Neutrophil (primary cell): ENCODE data around the gene BDKRB1.

ENCODE experiments used
- H3K27ac ChIP-seq: fragments of 200-600 bp; sonication (generic); 2 replicates; pipeline ENCODE4 v1.5.1; 2016; ENCODE audit warnings: mild to moderate bottlenecking, moderate library complexity
- H3K27me3 ChIP-seq: fragments of 200-600 bp; sonication (generic); 2 replicates; pipeline ENCODE4 v1.6.0; 2016; ENCODE audit warnings: mild to moderate bottlenecking
- H3K36me3 ChIP-seq: fragments of 200-600 bp; sonication (generic); 2 replicates; pipeline ENCODE4 v1.5.1; 2017
- H3K4me1 ChIP-seq, 2 experiments: fragments of 200-600 bp in 1 of 2; sonication (generic) in 1 of 2; 1 replicate in 1 of 2; 2 replicates in 1 of 2; pipeline versions ENCODE4 v1.5.1 to v1.6.1; 2013 to 2016; ENCODE audit warnings: low read depth in 1 of 2, low read length in 1 of 2, mild to moderate bottlenecking in 1 of 2, moderate library complexity in 1 of 2; ENCODE audit not compliant: control insufficient read depth in 1 of 2, insufficient read depth in 1 of 2
- H3K4me3 ChIP-seq, 2 experiments: fragments of 200-600 bp in 1 of 2; sonication (generic) in 1 of 2; 1 replicate in 1 of 2; 2 replicates in 1 of 2; pipeline ENCODE4 v1.5.1; 2013 to 2016; ENCODE audit warnings: low read depth in 1 of 2, low read length in 1 of 2, mild to moderate bottlenecking in 1 of 2, moderate library complexity in 1 of 2
- H3K9me3 ChIP-seq: fragments of 200-600 bp; sonication (generic); 2 replicates; pipeline ENCODE4 v1.5.1; 2016
- CTCF ChIP-seq: fragments of 200-600 bp; sonication (generic); IDR thresholded peaks from 2 replicates; pipeline ENCODE4 v1.5.1; 2016; ENCODE audit warnings: antibody characterized with exemption

Gene BDKRB1

GRCh38 chr14:96225745-96226151 is 30.3 kb upstream of the BDKRB1 start:
- no peak for TF ChIP-seq CTCF
- Histone ChIP-seq H3K9me3 (no peaks in the 10 kb centered on the region), H3K4me3 (no peak overlapping the region), H3K36me3 (no peaks in the 10 kb centered on the region), H3K27me3 (peaks cover 16% of the 10 kb centered on the region), H3K4me1 (no peaks in the 10 kb centered on the region), H3K27ac (no peak overlapping the region)

GRCh38 chr14:96227428-96227827 is 28.6 kb upstream of the BDKRB1 start:
- no peak for TF ChIP-seq CTCF
- Histone ChIP-seq H3K36me3 (no peaks in the 10 kb centered on the region), H3K27ac (no peak overlapping the region)

GRCh38 chr14:96229315-96229714 is 26.7 kb upstream of the BDKRB1 start:
- no peak overlapping the region for H3K27ac ChIP-seq
- H3K36me3 ChIP-seq = no peaks in the 10 kb centered on the region
- H3K9me3 ChIP-seq = no peaks in the 10 kb centered on the region
- H3K4me3 ChIP-seq = no peak overlapping the region
- peaks cover 6% of the 10 kb centered on the region for H3K27me3 ChIP-seq
- no peak for TF ChIP-seq CTCF
- no peaks in the 10 kb centered on the region for H3K4me1 ChIP-seq

More at GRCh38 chr14:96227428-96227827, 28.6 kb upstream of the BDKRB1 start:
- H3K4me3 ChIP-seq = no peak overlapping the region
- no peaks in the 10 kb centered on the region for H3K9me3 ChIP-seq
- no peaks in the 10 kb centered on the region for H3K4me1 ChIP-seq
- H3K27me3 ChIP-seq = peaks cover 1% of the 10 kb centered on the region

DNA sequence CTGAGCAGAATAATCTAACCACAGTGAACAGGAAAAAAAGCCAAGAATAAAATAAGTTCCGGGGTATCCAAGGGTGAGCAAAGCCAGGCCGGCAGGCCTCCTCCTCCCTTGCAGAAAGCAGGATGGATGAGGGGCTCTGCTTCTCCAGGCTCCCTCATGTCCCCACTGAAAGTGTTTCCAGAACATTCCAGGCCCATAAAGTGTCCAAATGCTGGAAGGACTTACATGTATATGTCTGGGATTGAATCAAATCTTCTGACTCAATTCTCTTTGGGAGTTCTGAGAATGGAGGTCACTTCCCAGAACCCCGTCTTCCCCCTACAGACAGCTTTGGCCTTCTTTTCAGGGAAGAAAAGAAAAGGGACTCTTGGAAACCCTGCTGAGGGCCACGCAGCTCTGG is 25.0 kb upstream of the BDKRB1 start:
- H3K4me1 ChIP-seq = no peaks in the 10 kb centered on the region
- H3K36me3 ChIP-seq = no peaks in the 10 kb centered on the region
- TF ChIP-seq CTCF = no peak

DNA sequence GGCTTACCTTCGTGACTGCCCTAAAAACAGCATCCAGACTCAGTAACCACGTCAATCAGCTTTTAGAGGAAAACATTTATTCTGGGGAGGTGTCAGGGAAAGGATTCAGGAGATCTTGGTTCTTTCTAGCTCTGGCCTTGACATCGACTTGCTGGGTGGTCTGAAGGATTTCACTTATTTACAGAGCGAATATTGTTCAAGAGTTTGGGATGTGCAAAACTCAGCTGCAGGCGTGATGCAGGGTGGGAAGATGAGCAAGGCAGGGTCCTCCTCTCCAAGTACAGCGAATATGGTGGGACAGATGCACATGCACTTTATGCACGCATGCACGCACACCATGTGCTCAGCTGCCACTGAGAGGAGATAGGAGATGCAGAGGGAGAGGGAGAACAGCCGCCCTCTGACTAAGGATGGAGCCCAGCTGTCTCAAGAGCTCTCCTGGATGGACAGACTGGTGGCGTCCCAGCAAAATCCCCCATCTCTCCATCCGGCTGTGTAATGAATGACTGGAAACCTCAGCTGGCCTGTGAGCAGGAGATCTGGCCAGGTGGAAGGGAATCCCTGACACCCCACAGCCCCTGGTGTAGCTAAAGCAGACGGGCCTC is 24.4 kb upstream of the BDKRB1 start:
- no peaks in the 10 kb centered on the region for H3K9me3 ChIP-seq
- H3K4me1 ChIP-seq = no peaks in the 10 kb centered on the region
- H3K27ac ChIP-seq = no peak overlapping the region
- no peak for TF ChIP-seq CTCF
- H3K27me3 ChIP-seq = peaks cover 6% of the 10 kb centered on the region
- H3K36me3 ChIP-seq = no peaks in the 10 kb centered on the region
- H3K4me3 ChIP-seq = no peak overlapping the region

More for the DNA sequence above, 25.0 kb upstream of the BDKRB1 start:
- H3K27ac ChIP-seq = no peak overlapping the region
- H3K4me3 ChIP-seq = no peak overlapping the region
- peaks cover 6% of the 10 kb centered on the region for H3K27me3 ChIP-seq
- H3K9me3 ChIP-seq = no peaks in the 10 kb centered on the region

DNA sequence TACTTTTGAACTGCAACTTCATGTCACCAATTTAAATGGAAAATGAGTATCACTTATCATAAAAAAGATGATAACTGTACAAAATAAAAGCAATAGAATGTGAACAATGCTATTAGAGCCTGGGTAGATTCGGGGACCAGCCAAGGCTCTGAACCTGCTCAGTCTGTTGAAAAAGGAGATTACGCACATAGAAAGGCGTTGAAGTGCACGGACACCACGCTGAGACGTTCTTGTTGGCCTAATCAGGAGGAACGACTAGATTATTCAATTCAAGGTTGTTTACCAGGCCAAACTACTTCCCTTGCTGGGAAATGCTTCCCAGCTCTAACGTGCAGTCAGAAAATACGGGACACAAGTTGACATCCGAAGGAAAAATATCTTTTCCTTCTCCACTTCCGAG is 23.5 kb upstream of the BDKRB1 start:
- no peak for TF ChIP-seq CTCF
- H3K9me3 ChIP-seq = no peaks in the 10 kb centered on the region
- H3K4me1 ChIP-seq = no peaks in the 10 kb centered on the region
- no peak overlapping the region for H3K4me3 ChIP-seq
- peaks cover 6% of the 10 kb centered on the region for H3K27me3 ChIP-seq
- no peaks in the 10 kb centered on the region for H3K36me3 ChIP-seq
- no peak overlapping the region for H3K27ac ChIP-seq
